HG02981 (cell line): ENCODE results near the gene SHMT2.

Experiments
- ATAC-seq: cut with Tn5 transposase; IDR thresholded peaks from one replicate; pipeline ENCODE4 v1.9.1; 2021; ENCODE audit warnings: mild to moderate bottlenecking, moderate library complexity; ENCODE audit not compliant: unreplicated experiment

SHMT2 gene

DNA sequence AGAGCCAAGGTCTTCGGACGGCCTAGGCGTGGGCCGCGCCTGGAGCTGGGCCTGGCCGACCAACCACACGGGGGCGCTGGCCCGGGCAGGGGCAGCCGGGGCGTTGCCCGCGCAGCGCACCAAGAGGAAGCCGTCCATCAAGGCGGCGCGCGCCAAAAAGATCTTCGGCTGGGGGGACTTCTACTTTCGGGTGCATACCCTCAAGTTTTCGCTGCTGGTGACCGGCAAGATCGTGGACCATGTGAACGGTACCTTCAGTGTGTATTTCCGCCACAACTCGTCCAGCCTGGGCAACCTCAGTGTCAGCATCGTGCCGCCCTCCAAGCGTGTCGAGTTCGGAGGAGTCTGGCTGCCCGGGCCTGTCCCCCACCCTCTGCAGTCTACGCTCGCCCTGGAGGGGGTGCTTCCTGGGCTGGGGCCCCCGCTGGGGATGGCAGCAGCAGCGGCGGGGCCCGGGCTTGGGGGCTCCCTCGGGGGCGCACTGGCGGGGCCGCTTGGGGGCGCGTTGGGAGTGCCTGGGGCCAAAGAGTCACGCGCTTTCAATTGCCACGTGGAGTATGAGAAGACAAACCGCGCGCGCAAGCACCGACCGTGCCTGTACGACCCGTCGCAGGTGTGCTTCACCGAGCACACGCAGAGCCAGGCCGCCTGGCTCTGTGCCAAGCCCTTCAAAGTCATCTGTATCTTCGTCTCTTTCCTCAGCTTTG lies 4.4 kb upstream of the SHMT2 start:
- ATAC-seq: no peak

DNA sequence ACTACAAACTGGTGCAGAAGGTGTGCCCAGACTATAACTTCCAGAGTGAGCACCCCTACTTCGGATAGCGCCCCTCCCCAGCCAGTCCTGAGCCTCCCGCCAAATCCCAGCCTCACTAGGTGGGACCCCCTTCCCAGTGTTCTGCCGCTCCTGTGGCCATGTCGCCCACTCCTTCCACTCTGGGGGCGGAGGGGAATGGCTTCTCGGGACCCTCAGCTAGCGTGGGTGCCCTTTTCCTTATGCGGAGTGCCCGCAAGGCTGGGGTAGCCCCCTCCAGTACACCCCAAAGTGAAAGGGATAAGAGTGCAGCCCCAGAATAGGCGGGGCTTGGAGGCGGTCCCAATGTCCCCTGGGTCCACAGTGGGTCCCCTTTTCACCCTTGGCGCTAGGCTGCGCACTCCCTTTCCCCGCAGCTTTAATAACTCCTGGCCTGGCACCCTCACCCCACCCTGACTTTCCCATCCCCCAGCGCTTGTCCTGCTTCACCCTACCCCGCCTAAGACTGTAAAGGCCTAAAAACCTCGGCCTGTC lies 3.8 kb upstream of the SHMT2 start:
- no peak for ATAC-seq

DNA sequence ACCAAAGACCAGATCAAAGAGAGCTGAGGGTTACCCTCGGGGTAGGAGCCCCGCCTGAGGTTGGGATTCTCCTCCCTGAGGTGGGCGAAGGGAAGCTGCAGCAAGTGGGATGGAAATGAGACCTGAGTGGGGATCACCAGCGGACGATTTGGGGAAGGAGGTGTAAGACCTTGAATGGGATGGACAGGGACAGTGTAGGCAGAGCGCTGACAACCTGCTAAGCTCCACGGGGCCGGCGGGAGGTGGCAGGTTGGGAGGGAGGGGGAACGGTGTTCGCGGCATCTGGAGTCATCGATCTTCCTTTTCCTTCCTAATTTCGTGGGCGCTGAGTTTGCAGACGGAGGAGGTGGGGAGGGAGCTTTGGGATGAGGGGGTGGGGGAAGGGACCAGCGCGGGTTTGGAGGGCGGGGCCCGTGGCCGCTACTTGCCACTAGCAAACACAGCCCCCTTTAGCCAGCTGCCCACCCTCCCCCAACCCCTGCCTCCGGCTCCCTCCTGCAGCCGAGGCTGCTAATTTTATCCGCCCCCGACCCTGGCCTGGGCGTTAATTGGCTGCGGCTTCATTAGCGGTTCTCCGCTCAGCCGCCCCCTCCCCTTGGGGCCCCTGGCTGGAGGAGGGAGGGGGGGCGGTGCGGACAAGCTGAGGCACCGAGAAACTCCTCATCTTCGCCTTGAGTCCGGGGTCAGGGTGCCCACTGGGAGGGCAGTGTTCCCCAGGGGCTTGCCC lies 2.8 kb upstream of the SHMT2 start:
- ATAC-seq: no peak

DNA sequence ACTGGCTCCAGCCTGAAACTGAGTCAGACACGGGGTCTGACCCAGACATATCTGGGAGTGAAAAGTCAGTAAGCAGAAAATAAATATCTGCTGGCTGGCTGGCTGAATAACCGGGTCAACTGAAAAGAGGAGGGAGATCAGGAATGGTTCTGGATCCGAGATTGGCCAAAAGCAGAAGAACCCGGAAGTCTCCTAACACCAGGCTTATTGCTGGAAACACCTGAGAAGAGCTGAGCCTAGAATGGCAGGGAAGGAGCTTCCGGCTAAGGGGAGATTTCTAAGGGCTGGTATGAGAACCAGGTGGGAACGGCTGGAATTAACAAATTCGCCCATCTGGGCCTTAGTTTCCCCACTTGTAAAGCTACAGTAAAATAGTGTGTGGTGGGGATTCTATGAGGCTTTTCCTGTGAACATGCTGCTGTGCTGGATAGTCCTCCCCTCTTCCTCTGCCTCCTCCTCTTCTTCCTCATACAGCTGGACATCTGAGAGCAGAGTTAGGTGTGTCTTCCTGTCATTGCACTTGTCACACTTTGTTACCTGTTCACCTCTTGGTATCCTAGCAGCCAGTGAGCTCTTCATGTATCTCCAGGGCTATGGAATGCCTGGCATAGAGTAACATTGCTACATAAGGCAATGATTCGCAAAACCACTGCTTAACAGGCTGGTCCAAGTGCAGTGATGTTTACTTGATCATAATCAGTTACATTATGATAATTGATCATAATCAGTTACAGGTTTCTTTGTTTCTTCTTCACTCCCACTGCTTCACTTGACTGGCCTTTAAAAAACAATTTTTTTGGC lies 2.0 kb upstream of the SHMT2 start:
- no peak for ATAC-seq

DNA sequence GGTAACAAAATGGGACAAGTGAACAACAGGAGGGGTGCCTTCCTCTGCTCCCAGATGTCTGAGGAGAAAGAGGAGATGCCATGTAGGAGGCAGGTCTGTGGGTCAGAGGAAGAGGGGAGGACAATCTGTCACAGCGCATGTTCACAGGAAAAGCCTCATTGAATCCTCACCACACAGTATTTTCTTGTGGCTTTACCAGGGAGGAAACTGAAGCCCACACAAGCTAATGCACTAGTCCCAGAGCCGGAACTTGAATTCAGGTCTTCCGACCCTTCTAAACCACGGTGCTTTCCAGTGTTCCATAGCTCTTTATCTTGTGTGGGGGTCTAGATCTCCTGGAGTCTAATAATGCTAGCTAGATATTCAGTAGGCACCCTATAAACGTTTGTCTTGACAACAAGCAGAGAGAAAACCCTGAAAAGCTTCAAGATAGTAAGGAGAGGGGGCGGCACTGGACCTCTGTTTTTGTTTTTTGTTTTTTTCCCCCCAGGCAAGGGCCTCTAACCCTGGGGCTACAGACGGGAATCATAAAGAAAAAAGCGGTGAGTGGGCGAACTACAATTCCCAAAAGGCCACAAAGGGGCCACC lies 371 bp upstream of the SHMT2 start:
- ATAC-seq: no peak

DNA sequence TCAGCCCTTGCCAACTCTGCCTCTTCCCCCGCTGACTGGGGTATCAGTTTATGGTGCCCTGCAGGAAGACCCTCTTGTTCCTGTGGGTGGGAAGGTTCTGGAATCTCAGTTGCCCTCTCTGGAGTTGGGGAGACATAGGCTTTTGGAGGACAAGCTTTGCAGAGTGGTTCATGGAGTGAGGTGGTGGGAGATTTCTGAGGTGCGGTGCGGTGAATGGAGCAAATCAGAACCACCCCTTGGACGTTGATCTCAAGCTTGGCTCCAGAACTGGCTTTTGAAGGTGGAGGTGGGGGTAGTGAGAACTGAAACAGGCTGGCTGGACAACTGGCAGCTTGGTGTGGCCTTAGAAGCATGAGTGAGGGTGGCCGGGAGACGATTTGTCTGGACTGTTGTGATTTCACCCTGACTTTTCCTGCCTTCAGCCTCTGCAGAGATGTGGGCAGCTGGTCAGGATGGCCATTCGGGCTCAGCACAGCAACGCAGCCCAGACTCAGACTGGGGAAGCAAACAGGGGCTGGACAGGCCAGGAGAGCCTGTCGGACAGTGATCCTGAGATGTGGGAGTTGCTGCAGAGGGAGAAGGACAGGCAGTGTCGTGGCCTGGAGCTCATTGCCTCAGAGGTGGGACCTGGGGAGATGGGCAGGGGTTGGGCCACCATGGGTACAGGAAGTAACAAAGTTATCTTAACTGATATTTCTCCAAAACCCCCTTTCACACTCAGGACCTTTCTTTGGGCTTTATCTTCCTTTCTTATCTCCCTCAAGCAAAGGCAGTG lies 1.1 kb downstream of the SHMT2 start:
- no peak for ATAC-seq

DNA sequence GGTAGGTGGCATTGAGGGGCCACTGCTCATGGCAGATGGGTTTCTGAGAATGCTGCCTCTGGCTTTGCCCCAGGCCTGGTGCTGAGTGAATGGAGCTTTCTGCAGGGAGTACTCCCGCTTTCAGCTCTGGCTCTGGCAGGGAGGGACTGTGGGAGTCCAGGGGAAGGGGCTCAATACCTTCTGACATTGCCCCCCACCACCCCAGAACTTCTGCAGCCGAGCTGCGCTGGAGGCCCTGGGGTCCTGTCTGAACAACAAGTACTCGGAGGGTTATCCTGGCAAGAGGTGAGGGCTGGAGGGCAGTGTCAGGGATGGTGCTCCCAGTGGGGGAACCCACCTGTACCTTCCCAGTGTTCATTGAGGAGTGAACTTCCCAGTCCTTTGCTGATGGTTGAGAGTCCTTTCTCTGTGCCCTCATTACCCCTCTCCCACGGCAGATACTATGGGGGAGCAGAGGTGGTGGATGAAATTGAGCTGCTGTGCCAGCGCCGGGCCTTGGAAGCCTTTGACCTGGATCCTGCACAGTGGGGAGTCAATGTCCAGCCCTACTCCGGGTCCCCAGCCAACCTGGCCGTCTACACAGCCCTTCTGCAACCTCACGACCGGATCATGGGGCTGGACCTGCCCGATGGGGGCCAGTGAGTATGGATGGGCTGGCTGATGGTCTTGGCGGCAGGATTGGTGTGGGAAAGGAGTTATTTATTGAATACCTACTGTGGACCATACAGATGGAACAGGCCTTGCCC lies 1.9 kb downstream of the SHMT2 start:
- ATAC-seq: no peak

DNA sequence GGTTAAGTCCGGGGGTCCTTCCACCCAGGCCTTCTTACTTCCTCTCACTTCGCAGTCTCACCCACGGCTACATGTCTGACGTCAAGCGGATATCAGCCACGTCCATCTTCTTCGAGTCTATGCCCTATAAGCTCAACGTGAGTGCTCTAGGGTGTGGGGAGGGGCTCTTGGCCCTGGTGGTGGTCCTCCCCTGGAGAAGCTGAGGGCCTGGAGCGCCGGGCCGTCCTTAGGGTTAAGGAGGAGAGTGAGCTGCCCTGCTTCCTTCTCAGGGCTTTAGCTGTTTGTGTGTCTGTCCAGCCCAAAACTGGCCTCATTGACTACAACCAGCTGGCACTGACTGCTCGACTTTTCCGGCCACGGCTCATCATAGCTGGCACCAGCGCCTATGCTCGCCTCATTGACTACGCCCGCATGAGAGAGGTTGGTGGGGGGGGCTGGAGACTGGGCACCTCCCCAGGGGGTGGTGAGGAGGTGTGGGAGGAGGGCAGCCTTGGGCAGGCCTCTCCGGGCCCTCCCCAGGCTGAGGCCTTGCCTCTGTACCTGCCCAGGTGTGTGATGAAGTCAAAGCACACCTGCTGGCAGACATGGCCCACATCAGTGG lies 2.7 kb downstream of the SHMT2 start:
- ATAC-seq: no peak

DNA sequence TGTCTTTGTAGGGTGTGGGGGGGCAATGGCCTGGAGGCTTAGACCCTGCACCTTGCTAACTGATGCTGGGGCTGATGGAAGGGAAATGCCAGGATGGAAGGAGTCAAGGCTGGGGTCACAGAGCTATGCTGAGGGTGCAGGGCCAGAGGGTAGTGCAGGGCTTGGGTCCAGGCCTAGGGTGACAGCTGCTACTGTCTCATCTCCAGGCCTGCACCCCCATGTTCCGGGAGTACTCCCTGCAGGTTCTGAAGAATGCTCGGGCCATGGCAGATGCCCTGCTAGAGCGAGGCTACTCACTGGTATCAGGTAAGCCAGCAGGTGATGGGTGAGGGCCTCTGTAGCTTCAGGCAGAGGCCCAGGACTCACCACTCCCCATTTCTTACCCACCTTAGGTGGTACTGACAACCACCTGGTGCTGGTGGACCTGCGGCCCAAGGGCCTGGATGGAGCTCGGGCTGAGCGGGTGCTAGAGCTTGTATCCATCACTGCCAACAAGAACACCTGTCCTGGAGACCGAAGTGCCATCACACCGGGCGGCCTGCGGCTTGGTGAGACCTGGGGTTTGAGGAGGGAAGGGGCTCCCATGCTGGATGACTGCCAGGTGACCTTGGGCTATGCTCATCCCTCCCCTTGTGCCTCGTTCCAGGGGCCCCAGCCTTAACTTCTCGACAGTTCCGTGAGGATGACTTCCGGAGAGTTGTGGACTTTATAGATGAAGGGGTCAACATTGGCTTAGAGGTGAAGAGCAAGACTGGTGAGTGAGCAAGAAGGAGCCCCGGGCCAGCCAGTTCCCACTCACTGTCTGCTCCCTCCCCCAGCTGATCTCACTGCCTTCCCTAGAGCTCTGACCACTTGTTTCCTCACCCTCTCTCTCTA lies 4.1 kb downstream of the SHMT2 start:
- ATAC-seq: no peak

DNA sequence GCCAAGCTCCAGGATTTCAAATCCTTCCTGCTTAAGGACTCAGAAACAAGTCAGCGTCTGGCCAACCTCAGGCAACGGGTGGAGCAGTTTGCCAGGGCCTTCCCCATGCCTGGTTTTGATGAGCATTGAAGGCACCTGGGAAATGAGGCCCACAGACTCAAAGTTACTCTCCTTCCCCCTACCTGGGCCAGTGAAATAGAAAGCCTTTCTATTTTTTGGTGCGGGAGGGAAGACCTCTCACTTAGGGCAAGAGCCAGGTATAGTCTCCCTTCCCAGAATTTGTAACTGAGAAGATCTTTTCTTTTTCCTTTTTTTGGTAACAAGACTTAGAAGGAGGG lies 4.7 kb downstream of the SHMT2 start:
- ATAC-seq: no peak

DNA sequence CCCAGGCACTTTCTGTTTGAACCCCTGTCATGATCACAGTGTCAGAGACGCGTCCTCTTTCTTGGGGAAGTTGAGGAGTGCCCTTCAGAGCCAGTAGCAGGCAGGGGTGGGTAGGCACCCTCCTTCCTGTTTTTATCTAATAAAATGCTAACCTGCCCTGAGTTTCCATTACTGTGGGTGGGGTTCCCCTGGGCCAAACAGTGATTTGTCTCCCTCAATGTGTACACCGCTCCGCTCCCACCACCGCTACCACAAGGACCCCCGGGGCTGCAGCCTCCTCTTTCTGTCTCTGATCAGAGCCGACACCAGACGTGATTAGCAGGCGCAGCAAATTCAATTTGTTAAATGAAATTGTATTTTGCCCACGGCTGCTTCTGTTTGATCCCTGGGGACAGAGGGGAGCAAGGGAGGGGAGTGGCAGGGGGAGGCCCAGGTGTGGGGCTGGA lies 5.1 kb downstream of the SHMT2 start:
- ATAC-seq: no peak

DNA sequence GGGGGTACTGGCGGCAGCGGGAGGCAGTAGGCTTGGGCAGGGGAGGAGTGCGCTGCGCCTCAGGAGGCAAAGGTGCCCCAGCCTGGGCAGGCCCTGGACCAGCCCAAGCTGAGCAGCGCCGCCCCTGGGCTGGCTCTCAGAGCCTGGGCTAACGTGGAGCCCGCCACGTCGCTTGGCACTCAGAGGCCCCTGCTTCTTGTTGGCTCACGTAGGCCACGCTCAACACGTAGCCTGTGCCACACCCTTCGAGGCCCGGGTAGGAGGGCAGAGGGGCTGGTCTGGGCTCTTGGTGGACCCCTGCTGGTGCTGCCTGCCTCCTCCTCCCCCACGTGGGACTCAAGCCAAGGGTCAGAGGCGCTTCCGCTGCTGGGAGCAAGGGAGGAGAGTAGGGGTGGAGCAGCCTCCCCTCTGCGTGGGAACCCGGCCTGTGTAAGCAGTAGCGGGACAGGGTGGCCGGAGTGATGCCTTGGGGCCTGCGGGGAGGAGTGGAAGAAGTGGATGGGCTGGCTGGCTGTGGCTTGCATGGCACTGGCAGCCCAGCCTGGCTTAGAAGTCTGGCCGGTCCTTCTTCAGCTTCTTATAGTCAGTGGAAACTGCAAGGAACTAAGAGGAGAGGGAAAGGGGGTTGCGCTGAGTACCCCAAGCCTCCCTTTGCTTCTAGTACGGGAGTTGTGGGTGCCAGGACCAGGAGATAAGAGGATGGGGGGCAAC lies 5.7 kb downstream of the SHMT2 start:
- ATAC-seq: no peak

DNA sequence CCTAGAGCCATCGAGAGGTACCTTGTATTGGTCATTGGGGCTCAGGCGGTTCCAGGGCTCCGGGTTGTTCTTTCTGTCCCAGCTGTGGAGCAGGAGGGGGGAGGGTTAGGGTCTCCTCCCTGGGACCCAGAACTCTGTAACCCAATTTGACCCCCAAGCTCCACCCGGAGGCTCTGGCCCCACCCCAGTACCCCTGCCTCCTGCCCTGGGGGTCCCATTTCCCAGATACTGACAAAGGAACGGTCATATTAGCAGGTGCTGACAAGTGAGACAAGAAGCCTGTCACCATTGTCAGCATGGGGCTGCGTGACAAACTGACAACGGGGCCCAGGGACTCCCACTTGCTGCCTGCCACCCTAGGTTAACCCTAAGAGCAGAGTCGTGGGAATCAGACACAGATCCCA lies 6.2 kb downstream of the SHMT2 start:
- no peak for ATAC-seq

DNA sequence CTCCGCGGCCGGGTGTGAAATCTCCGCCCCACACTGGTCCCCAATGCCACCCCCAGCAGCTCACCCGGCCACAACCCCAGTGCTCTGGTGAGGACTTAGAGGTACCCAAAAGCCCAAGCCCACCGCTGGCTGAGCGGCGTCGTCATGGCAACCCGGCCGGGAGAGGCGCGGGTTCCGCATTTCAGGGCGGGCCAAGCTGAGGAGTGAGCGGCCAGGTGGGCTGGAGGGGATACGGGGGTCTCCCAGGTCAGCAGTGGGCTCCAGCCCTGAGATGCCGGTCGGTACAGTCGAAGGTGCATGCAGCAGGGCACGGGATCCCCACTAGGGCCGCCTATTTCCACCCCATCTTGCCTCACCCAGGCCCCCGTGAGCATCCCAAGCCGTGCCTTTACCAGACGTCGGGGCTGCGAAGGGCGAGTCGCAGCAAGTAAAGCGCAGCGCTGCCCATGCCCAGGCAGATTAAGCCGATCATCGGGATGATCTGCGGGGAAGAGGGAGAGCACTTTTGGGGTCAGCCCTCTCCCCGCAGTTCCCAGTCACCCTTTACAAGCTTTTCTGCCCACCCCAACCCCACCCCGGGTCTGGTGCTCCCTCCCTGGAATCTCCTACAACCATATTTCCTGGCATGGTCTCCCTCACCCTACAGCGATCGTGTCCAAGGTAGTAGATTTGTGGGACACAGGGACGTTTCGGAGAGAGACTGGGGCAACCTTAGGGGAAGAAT lies 6.9 kb downstream of the SHMT2 start:
- ATAC-seq: no peak

DNA sequence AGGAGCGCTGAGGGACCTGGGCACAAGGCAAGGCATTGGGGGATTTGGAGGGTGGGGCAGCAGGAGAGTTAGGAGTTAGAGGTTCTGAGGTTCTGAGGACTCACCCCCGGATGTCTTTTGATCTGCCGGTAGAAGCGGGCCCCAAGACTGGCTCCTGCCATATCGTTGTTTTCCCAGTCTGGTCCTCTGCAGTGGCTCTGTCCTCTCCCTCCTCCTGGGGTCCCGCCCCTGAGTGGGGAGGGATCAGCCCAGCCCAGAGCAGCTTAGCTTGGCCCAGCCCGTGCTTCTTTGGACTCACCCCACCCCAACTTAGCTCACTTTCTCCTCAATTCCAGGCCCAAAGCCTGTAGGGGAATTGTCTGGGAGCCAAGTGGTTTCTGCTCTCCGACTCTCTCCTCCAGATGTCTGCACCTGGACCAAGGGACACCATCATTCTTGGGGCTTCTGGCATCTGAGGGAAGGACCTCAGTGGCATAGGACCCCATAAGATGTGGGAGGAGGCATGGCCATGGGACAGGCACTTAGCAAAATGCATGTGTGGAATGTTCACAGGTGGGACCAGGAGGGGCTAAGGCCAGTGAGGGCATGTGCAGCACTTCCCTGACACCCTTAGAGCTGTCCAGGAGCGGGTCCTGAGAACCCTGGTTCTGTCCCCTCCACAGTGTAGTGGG lies 7.5 kb downstream of the SHMT2 start:
- ATAC-seq: no peak

DNA sequence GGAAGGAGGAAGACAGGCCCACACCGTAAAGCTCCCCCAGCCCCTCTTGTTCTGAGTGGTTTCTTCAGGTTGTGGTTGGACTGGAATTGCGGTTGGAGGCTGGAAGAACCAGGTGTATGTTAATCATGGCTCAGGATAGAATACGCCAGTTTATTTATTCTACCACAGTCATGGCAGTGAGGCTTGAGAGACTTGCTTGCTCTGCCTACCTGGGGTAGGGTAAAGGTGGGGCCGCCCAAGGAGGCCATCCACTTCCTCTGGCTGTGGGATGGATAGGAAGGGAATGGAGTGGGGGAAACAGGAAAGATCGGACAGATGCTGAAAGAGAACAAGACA lies 8.1 kb downstream of the SHMT2 start:
- no peak for ATAC-seq
